GM12878 (cell line): ENCODE results near the gene SRF. TPM values are rescaled to one million over a fixed set of nuclear protein-coding genes. Genes with fewer than 3 reads are reported as not detected.
A peak's percentile ranks its signal among the peaks of the same experiment; 100 is the strongest.

Experiments used
- ATAC-seq: fragments of 200-7000 bp; cut with Tn5 transposase; 3 replicates; pipeline ENCODE4 v1.9.1; 2020; ENCODE audit warnings: mild to moderate bottlenecking, moderate library complexity
- BruUV-seq: library from RNA; stranded (reverse); fragments of 400-500 nt; replicated peaks from 2 replicates; lab custom pipeline; 2021; lab: Mats Ljungman, UMichigan
- CTCF ChIA-PET: fragments of 300-600 bp; sonication (Branson Sonifier 250); formaldehyde crosslinking; extraction: SDS; loops from one replicate; lab custom pipeline; 2021; ENCODE audit warnings: inconsistent platforms; lab: Yijun Ruan, JAX
- POLR2A ChIA-PET: fragments of 350-600 bp; formaldehyde crosslinking; extraction: SDS; loops from one replicate; lab custom pipeline; 2021; ENCODE audit warnings: inconsistent platforms; lab: Charles Lee
- RAD21 ChIA-PET: fragments of 300-600 bp; sonication (Branson Sonifier 250); formaldehyde crosslinking; loops from one replicate; lab custom pipeline; 2023; ENCODE audit warnings: antibody characterized with exemption; ENCODE audit not compliant: unreplicated experiment; lab: Charles Lee
- SMC1A ChIA-PET: fragments of 300-600 bp; sonication (Branson Sonifier 250); formaldehyde crosslinking; loops from one replicate; lab custom pipeline; 2023; ENCODE audit not compliant: unreplicated experiment, uncharacterized antibody; lab: Charles Lee
- DNase-seq: peaks from one replicate; pipeline ENCODE4 v3.0.0-alpha.2; 2011; ENCODE audit warnings: low read depth, low spot score
- FAIRE-seq: peaks from 3 replicates; lab custom pipeline; 2011; peaks lifted over from hg19 to GRCh38; lab: Jason Lieb, UNC
- H2AFZ ChIP-seq: 2 replicates; pipeline ENCODE4 v1.6.0; 2011; ENCODE audit warnings: low read depth, low read length, control low read depth; ENCODE audit not compliant: control insufficient read depth
- H3K27ac ChIP-seq: 2 replicates; pipeline ENCODE4 v1.5.1; 2011; ENCODE audit warnings: control low read depth; ENCODE audit not compliant: control insufficient read depth, insufficient read depth
- H3K27me3 ChIP-seq, 2 experiments: replicated peaks in 1 of 2; 2 replicates each; pipeline versions ENCODE4 v1.6.0 to v1.6.1; 2011; ENCODE audit warnings: low read length in 1 of 2; ENCODE audit not compliant: control insufficient read depth in 2 of 2, insufficient read depth in 2 of 2
- H3K36me3 ChIP-seq, 2 experiments: 2 replicates each; pipeline ENCODE4 v1.5.1; 2011; ENCODE audit warnings: low read length in 1 of 2; ENCODE audit not compliant: control insufficient read depth in 2 of 2, insufficient read depth in 2 of 2
- H3K4me1 ChIP-seq: 2 replicates; pipeline ENCODE4 v1.6.1; 2011; ENCODE audit warnings: mild to moderate bottlenecking, low read length, moderate library complexity, mixed read lengths; ENCODE audit not compliant: control insufficient read depth, insufficient read depth
- H3K4me2 ChIP-seq: 2 replicates; pipeline ENCODE4 v1.6.0; 2011; ENCODE audit warnings: control low read depth; ENCODE audit not compliant: control insufficient read depth, insufficient read depth
- H3K4me3 ChIP-seq: fragments of 200-600 bp; sonication (generic); 2 replicates; pipeline ENCODE4 v1.5.1; 2016
- H3K79me2 ChIP-seq: 2 replicates; pipeline ENCODE4 v1.6.0; 2011; ENCODE audit warnings: low read length; ENCODE audit not compliant: control insufficient read depth, insufficient read depth
- H3K9ac ChIP-seq: 2 replicates; pipeline ENCODE4 v1.8.0; 2011; ENCODE audit warnings: low read length, control low read depth, mixed read lengths; ENCODE audit not compliant: control insufficient read depth, insufficient read depth
- H3K9me3 ChIP-seq: replicated peaks from 3 replicates; pipeline ENCODE4 v1.5.1; 2011; ENCODE audit warnings: mild to moderate bottlenecking, low read length; ENCODE audit not compliant: control insufficient read depth, insufficient read depth
- H4K20me1 ChIP-seq: 2 replicates; pipeline ENCODE4 v1.6.0; 2011; ENCODE audit not compliant: control insufficient read depth, insufficient read depth
- CBX5 ChIP-seq: sonication (generic); IDR thresholded peaks from 2 replicates; pipeline ENCODE4 v1.6.1; 2016; ENCODE audit warnings: low read depth, moderate library complexity, mild to moderate bottlenecking, inconsistent platforms
- MLLT1 ChIP-seq: fragments of 450-650 bp; IDR thresholded peaks from 2 replicates; pipeline ENCODE4 v1.6.1; 2016; ENCODE audit warnings: mild to moderate bottlenecking
- RUNX3 ChIP-seq: IDR thresholded peaks from 2 replicates; pipeline ENCODE4 v1.6.1; 2012; ENCODE audit warnings: low read length, inconsistent platforms
- SMARCA5 ChIP-seq: fragments of 450-650 bp; IDR thresholded peaks from 2 replicates; pipeline ENCODE4 v1.6.1; 2017; ENCODE audit warnings: mild to moderate bottlenecking
- TCF3 ChIP-seq: IDR thresholded peaks from 2 replicates; pipeline ENCODE4 v1.6.1; 2012; ENCODE audit warnings: low read depth, mild to moderate bottlenecking, low read length, borderline replicate concordance; ENCODE audit not compliant: insufficient read depth
- WGBS: methylation state at CpG from one replicate; pipeline ENCODE4 v1.1.6; 2016; ENCODE audit warnings: low lambda C conversion rate; ENCODE audit not compliant: insufficient replicate concordance, insufficient coverage; ENCODE audit errors: missing lambda C conversion rate; 5-methylcytosine and 5-hydroxymethylcytosine counted together
- in situ Hi-C: fragments of 300-500 bp; cut with MboI; formaldehyde crosslinking; loops from 9 replicates; pipeline ENCODE4 v1.14.3; 2018; ENCODE audit warnings: mixed read lengths
- intact Hi-C: fragments of 100-400 bp; cut with micrococcal nuclease; formaldehyde crosslinking; loops from one replicate; pipeline ENCODE4 v1.14.2; 2022; ENCODE audit not compliant: unreplicated experiment
- polyA plus RNA-seq, 11 experiments: library from polyadenylated mRNA; depleted of rRNA in 4 of 11; unstranded in 6 of 11; stranded (reverse) in 5 of 11; fragments of >200 nt; fragmentation: Nextera tagmentation in 4 of 11; fragmentation: Illumina TruSeq in 1 of 11; extraction: Ambion mirVana in 4 of 11; extraction: Trizol in 1 of 11; gene quantifications; 1 replicate in 1 of 11; 2 replicates in 10 of 11; pipeline versions ENCODE4 v1.2.1 to v1.2.3, GENCODE V29; 2011 to 2016; ENCODE audit warnings: inconsistent platforms in 2 of 11, missing spikeins in 2 of 11, low read depth in 1 of 11
- total RNA-seq, 4 experiments: library from RNA; depleted of rRNA in 3 of 4; stranded (reverse); fragments of >200 nt in 3 of 4; fragmentation: Illumina TruSeq in 1 of 4; extraction: Trizol in 1 of 4; gene quantifications; 2 replicates each; pipeline versions ENCODE4 v1.2.1 to v1.2.3, GENCODE V29; 2013 to 2021

Gene SRF
- total and polyA plus RNA-seq, 10 of the 15 experiments (the other 5 are each of a cell fraction or from before 2014, with no cell fraction given), result 2.3 to 56.3 (median 28.2) TPM

DNA sequence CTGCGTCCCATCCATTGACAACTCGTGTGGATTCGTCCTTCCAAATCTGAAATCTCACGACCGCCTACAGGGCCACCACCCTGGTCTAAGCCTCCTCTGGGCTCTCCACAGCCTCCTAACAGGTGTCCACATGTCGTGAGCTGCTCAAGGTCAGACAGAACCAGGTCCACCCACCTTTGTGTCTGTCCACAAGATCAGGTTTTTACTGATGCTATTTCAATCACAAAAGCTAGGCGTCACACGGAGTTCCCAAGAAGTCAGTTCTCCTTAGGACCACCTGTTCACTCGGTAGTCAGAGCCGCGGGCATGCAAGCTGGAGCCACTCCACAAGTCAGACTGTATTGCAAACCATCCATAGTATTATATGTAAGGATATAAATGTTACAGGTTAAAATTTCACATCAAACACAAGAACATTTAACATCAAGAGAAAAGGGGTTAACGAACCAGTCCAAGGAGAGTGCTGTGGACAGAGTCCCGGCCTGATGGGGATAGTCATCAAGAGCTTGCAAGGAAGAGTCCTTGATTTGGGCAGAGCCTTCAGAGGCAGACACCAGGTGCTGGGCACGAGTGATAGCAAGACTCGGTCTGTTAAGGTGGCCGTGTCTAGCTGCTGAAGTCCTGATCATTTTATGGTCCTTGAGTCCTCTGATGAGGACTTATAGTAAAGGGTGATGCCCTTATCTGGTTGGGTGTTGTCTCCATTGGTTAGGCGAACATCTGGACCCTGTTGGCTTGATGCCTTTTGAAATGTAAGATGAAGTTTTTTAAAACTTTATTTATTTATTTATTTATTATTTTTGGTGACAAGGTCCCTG is 58.9 kb downstream of the SRF start:
- Histone ChIP-seq H3K9me3 (no peaks in the 10 kb centered on the region), H3K27me3 (no peaks in the 10 kb centered on the region; a peak in 1 of 4 replicates), H3K9ac (no peak overlapping the region), H2AFZ (peak overlapping the region; percentile 64), H4K20me1 (no peaks in the 10 kb centered on the region), H3K4me1 (peaks cover 16% of the 10 kb centered on the region), H3K4me2 (peak overlapping the region; percentile 81), H3K27ac (no peak overlapping the region), H3K4me3 (no peak overlapping the region), H3K79me2 (peaks cover 15% of the 10 kb centered on the region), H3K36me3 (no peaks in the 10 kb centered on the region)
- FAIRE-seq, result no peak
- ChIA-PET POLR2A (interaction anchor here (0.5 to 1.4 kb wide), 5 partner anchors 11 to 400 kb away, joined by 3 to 6 read pairs (median 4); no protein-coding TSS in a partner anchor), RAD21 (interaction anchor here (0.6 to 2.1 kb wide), 5 partner anchors 18 to 278 kb away, joined by 3 to 5 read pairs (median 4); no protein-coding TSS in a partner anchor), CTCF (interaction anchor here (0.6 to 2.7 kb wide), 21 partner anchors 8 to 579 kb away, joined by 3 to 19 read pairs (median 5); partner anchors contain the start of gene CUL9), SMC1A (interaction anchor here (0.5 to 3.0 kb wide), 6 partner anchors 17 to 849 kb away, joined by 3 to 11 read pairs (median 3); no protein-coding TSS in a partner anchor)
- DNase-seq, result no peak
- BruUV-seq, result no TSS peak
- ATAC-seq, result peak; percentile 2; the same call in 2 of the 3 replicates
- 0 out of 2 replicates have a peak, but pooled peaks have one; percentile 6 for TF ChIP-seq MLLT1
- TF ChIP-seq TCF3, result no peak
- TF ChIP-seq SMARCA5, result no peak
- no peak for TF ChIP-seq CBX5
- TF ChIP-seq RUNX3, result no peak
- in situ Hi-C loops, result no loop called here
- intact Hi-C loops, result no loop called here
- 71% methylated on average over 17 of the region's 17 CpGs for WGBS
